Ovary (tissue), 3 donors: ENCODE results near the gene ZNF143.

ENCODE experiments used
- POLR2A ChIP-seq: fragments of 450-650 bp; IDR thresholded peaks from one replicate; pipeline ENCODE4 v1.6.1; 2017; ENCODE audit warnings: antibody characterized with exemption, mild to moderate bottlenecking, moderate library complexity
- TF ChIP-seq, protein P1 (sequence below), 3 donors: fragments of 450-650 bp in 2 of 3; fragments of 200-600 bp in 1 of 3; IDR thresholded peaks; one replicate each; pipeline versions ENCODE4 v1.5.1 to v1.8.0; 2016 to 2022; ENCODE audit warnings: antibody characterized with exemption in 3 of 3, mild to moderate bottlenecking in 1 of 3
- donor health status: DM: no; HTN: no; CAD: no.

DNA sequence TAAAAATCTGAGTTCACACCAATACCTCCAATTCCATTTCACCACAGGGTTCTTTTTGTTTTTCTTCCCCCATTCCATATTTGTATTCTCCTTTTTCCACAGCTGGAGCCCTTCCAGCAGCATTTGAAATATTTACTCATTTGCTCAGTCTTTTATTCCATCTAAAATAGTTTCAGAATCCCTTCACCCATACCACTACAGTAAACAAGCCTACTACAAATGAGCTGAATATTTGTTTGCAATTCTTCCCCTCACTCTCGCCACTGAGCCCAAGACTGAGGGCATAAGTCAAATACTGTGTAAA is 46.4 kb downstream of the ZNF143 start:
- TF ChIP-seq, protein P1, sequence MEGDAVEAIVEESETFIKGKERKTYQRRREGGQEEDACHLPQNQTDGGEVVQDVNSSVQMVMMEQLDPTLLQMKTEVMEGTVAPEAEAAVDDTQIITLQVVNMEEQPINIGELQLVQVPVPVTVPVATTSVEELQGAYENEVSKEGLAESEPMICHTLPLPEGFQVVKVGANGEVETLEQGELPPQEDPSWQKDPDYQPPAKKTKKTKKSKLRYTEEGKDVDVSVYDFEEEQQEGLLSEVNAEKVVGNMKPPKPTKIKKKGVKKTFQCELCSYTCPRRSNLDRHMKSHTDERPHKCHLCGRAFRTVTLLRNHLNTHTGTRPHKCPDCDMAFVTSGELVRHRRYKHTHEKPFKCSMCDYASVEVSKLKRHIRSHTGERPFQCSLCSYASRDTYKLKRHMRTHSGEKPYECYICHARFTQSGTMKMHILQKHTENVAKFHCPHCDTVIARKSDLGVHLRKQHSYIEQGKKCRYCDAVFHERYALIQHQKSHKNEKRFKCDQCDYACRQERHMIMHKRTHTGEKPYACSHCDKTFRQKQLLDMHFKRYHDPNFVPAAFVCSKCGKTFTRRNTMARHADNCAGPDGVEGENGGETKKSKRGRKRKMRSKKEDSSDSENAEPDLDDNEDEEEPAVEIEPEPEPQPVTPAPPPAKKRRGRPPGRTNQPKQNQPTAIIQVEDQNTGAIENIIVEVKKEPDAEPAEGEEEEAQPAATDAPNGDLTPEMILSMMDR (IDR thresholded peaks at IDR 0.05), result no peak
- no peak for TF ChIP-seq POLR2A
